Hepatocyte (in vitro differentiated cells): ENCODE results near the gene RESP18. TPM values are rescaled to one million over a fixed set of nuclear protein-coding genes. Genes with fewer than 3 reads are reported as not detected.
A peak's percentile ranks its signal among the peaks of the same experiment; 100 is the strongest.

Source experiments
- DNase-seq: peaks from one replicate; pipeline ENCODE4 v3.0.0-alpha.2; 2016; ENCODE audit warnings: low spot score
- H2AFZ ChIP-seq: fragments of 200-600 bp; sonication (generic); 2 replicates; pipeline ENCODE4 v1.6.0; 2016; ENCODE audit warnings: antibody characterized with exemption, mild to moderate bottlenecking
- H3K27ac ChIP-seq: fragments of 200-600 bp; sonication (generic); 2 replicates; pipeline ENCODE4 v1.5.1; 2016; ENCODE audit warnings: mild to moderate bottlenecking
- H3K27me3 ChIP-seq: fragments of 200-600 bp; sonication (generic); 2 replicates; pipeline ENCODE4 v1.6.1; 2016
- H3K36me3 ChIP-seq: fragments of 200-600 bp; sonication (generic); replicated peaks from 2 replicates; pipeline ENCODE4 v1.5.1; 2016; ENCODE audit warnings: low read depth; ENCODE audit not compliant: insufficient read depth
- H3K4me1 ChIP-seq: fragments of 200-600 bp; sonication (generic); 2 replicates; pipeline ENCODE4 v1.5.1; 2016; ENCODE audit warnings: mild to moderate bottlenecking, moderate library complexity; ENCODE audit not compliant: insufficient read depth
- H3K4me2 ChIP-seq: fragments of 200-600 bp; sonication (generic); 2 replicates; pipeline ENCODE4 v1.6.0; 2016
- H3K4me3 ChIP-seq: fragments of 200-600 bp; sonication (generic); 2 replicates; pipeline ENCODE4 v1.5.1; 2016; ENCODE audit warnings: mild to moderate bottlenecking
- H3K79me2 ChIP-seq: fragments of 200-600 bp; sonication (generic); 2 replicates; pipeline ENCODE4 v1.6.0; 2017; ENCODE audit warnings: mild to moderate bottlenecking
- H3K9me2 ChIP-seq: fragments of 200-600 bp; sonication (generic); replicated peaks from 2 replicates; pipeline ENCODE4 v1.6.0; 2017; ENCODE audit warnings: mild to moderate bottlenecking; ENCODE audit not compliant: insufficient read depth
- H3K9me3 ChIP-seq: fragments of 200-600 bp; sonication (generic); 2 replicates; pipeline ENCODE4 v1.5.1; 2016; ENCODE audit warnings: low read depth, mild to moderate bottlenecking
- H4K20me1 ChIP-seq: fragments of 200-600 bp; sonication (generic); 2 replicates; pipeline ENCODE4 v1.6.0; 2016; ENCODE audit warnings: mild to moderate bottlenecking; ENCODE audit not compliant: insufficient read depth, poor library complexity, severe bottlenecking
- EZH2 ChIP-seq: fragments of 200-600 bp; sonication (generic); IDR thresholded peaks from 2 replicates; pipeline ENCODE4 v1.6.1; 2016; ENCODE audit warnings: antibody characterized with exemption, mild to moderate bottlenecking, borderline replicate concordance
- EZH2phosphoT487 ChIP-seq: fragments of 200-600 bp; sonication (generic); IDR thresholded peaks from one replicate; pipeline ENCODE4 v1.6.1; 2018; ENCODE audit warnings: antibody characterized with exemption, mild to moderate bottlenecking, low read depth, moderate library complexity; ENCODE audit not compliant: unreplicated experiment, severe bottlenecking
- WGBS: methylation state at CpG from one replicate; pipeline ENCODE4 v1.1.6; 2016; ENCODE audit warnings: low lambda C conversion rate; ENCODE audit errors: missing lambda C conversion rate; 5-methylcytosine and 5-hydroxymethylcytosine counted together
- polyA plus RNA-seq: library from polyadenylated mRNA; unstranded; fragments of >200 nt; fragmentation: Nextera tagmentation; extraction: Ambion mirVana; gene quantifications from 2 replicates; pipeline ENCODE4 v1.2.1, GENCODE V29; 2016
- total RNA-seq: library from RNA; depleted of rRNA; stranded (reverse); fragments of >200 nt; gene quantifications from 2 replicates; pipeline ENCODE4 v1.2.3, GENCODE V29; 2014
- TF ChIP-seq, protein P1 (sequence below): fragments of 200-600 bp; sonication (generic); IDR thresholded peaks from 2 replicates; pipeline ENCODE4 v1.5.1; 2016; ENCODE audit warnings: antibody characterized with exemption, mild to moderate bottlenecking; ENCODE audit not compliant: poor library complexity

Gene RESP18
- total and polyA plus RNA-seq, 2 experiments from 2014 or later: not detected

GRCh38 chr2:219350710-219351221 lies 18.2 kb upstream of the RESP18 start:
- H2AFZ ChIP-seq: no peak overlapping the region
- no peak for DNase-seq

GRCh38 chr2:219350215-219350614 lies 17.7 kb upstream of the RESP18 start:
- Histone ChIP-seq H3K4me2 (no peak overlapping the region), H3K27ac (no peak overlapping the region), H3K4me1 (no peaks in the 10 kb centered on the region), H4K20me1 (no peaks in the 10 kb centered on the region), H3K36me3 (no peaks in the 10 kb centered on the region), H3K9me3 (no peaks in the 10 kb centered on the region), H3K4me3 (no peak overlapping the region), H3K9me2 (no peaks in the 10 kb centered on the region), H2AFZ (no peak overlapping the region), H3K79me2 (no peaks in the 10 kb centered on the region), H3K27me3 (peaks cover 10% of the 10 kb centered on the region)
- 68% methylated on average over 3 of the region's 3 CpGs for WGBS
- no peak for TF ChIP-seq EZH2
- TF ChIP-seq, protein P1, sequence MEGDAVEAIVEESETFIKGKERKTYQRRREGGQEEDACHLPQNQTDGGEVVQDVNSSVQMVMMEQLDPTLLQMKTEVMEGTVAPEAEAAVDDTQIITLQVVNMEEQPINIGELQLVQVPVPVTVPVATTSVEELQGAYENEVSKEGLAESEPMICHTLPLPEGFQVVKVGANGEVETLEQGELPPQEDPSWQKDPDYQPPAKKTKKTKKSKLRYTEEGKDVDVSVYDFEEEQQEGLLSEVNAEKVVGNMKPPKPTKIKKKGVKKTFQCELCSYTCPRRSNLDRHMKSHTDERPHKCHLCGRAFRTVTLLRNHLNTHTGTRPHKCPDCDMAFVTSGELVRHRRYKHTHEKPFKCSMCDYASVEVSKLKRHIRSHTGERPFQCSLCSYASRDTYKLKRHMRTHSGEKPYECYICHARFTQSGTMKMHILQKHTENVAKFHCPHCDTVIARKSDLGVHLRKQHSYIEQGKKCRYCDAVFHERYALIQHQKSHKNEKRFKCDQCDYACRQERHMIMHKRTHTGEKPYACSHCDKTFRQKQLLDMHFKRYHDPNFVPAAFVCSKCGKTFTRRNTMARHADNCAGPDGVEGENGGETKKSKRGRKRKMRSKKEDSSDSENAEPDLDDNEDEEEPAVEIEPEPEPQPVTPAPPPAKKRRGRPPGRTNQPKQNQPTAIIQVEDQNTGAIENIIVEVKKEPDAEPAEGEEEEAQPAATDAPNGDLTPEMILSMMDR: no peak
- TF ChIP-seq EZH2phosphoT487: no peak
- no peak for DNase-seq

More at GRCh38 chr2:219350710-219351221, 18.2 kb upstream of the RESP18 start:
- Histone ChIP-seq H3K9me2 (no peaks in the 10 kb centered on the region), H3K4me3 (no peak overlapping the region), H4K20me1 (no peaks in the 10 kb centered on the region), H3K27me3 (peaks cover 12% of the 10 kb centered on the region), H3K4me1 (no peaks in the 10 kb centered on the region), H3K27ac (no peak overlapping the region), H3K36me3 (no peaks in the 10 kb centered on the region), H3K4me2 (no peak overlapping the region), H3K9me3 (no peaks in the 10 kb centered on the region), H3K79me2 (no peaks in the 10 kb centered on the region)
- WGBS: 44% methylated on average over 4 of the region's 4 CpGs
- TF ChIP-seq EZH2phosphoT487 (no peak), EZH2 (no peak)
- TF ChIP-seq, protein P1: no peak

DNA sequence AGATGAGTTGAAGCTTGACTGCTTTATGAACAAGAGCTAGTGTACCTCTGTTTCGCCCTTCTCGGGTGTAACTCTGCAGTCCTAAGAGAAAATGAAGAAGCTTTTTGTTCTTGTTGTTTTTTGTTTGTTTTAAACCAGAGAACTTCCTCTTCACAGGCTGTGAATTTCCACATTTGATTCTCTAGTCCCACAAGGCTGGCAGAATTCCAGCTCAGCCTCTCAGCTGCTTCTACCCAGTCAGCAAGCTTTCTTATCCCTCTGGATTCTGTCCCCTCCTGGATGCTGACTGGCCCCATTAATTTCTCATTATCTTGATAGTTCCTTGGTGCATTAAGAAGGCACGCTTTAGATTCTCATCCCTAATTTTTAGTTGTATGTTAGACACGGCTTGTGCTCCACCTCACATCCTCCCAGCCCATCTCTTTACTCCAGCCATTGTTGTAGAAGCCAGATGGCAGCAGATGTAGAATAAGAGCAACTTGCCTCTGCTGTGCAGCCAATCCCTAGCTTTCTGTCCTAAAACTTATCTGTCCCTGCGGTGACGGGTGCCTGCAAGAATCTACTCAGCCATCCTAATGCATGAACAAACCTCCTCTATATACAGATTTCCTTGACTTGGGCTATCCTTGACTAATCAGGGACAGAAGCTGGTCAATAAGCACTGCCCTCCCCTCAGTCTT lies 12.3 kb upstream of the RESP18 start:
- H3K27ac ChIP-seq: no peak overlapping the region
- DNase-seq: peak; percentile 40
- no peaks in the 10 kb centered on the region for H4K20me1 ChIP-seq
- 69% methylated on average over 6 of the region's 6 CpGs for WGBS
- no peaks in the 10 kb centered on the region for H3K4me1 ChIP-seq
- H2AFZ ChIP-seq: no peak overlapping the region
- H3K4me2 ChIP-seq: no peak overlapping the region
- TF ChIP-seq EZH2 (no peak), EZH2phosphoT487 (no peak)
- TF ChIP-seq, protein P1: no peak
- H3K9me3 ChIP-seq: no peaks in the 10 kb centered on the region
- peaks cover 20% of the 10 kb centered on the region for H3K27me3 ChIP-seq
- no peaks in the 10 kb centered on the region for H3K36me3 ChIP-seq
- no peaks in the 10 kb centered on the region for H3K9me2 ChIP-seq
- no peak overlapping the region for H3K4me3 ChIP-seq
- H3K79me2 ChIP-seq: no peaks in the 10 kb centered on the region
